ENCODE data around the gene ACAP3.

- no peak for TF ChIP-seq CTCF (IDR thresholded peaks at IDR 0.05)
- TF ChIP-seq POLR2A (IDR thresholded peaks at IDR 0.05), result no peak
These were observed 43.7 kb downstream of the ACAP3 start for GRCh38 chr1:1264026-1264425.

All from lower leg skin (tissue), 3 donors.